Gastrocnemius medialis (tissue), 4 donors: ENCODE data around the gene NTRK3.

Experiments
- CTCF ChIP-seq, 5 experiments: fragments of 450-650 bp in 3 of 5; fragments of 200-600 bp in 2 of 5; sonication (generic) in 2 of 5; IDR thresholded peaks in 4 of 5; conservative IDR thresholded peaks in 1 of 5; 1 replicate in 4 of 5; 2 replicates in 1 of 5; pipeline ENCODE4 v1.5.1; 2016 to 2019; ENCODE audit warnings: antibody characterized with exemption in 5 of 5, mild to moderate bottlenecking in 3 of 5, moderate library complexity in 3 of 5
- POLR2A ChIP-seq, 2 donors: fragments of 450-650 bp; IDR thresholded peaks; one replicate each; pipeline ENCODE4 v1.6.1; 2017; ENCODE audit warnings: antibody characterized with exemption in 2 of 2, mild to moderate bottlenecking in 2 of 2, moderate library complexity in 2 of 2

- no peak for TF ChIP-seq CTCF (IDR thresholded peaks at IDR 0.05 in 4 of 5, conservative IDR thresholded peaks at IDR 0.05 in 1 of 5)
- no peak for TF ChIP-seq POLR2A (IDR thresholded peaks at IDR 0.05)
Measured at GRCh38 chr15:88012688-88013087, 243.9 kb downstream of the NTRK3 start.
